Stomach smooth muscle (tissue), 2 donors: ENCODE measurements around the gene HLA-DMA.
A peak's percentile ranks its signal among the peaks of the same experiment; 100 is the strongest.

Source experiments
- H3K27ac ChIP-seq: one replicate; pipeline ENCODE4 v1.7.0; 2013; ENCODE audit warnings: mild to moderate bottlenecking, low read length, inconsistent platforms
- H3K27me3 ChIP-seq, 2 donors: one replicate each; pipeline ENCODE4 v1.7.0; 2013; ENCODE audit warnings: low read length in 2 of 2; ENCODE audit not compliant: insufficient read depth in 2 of 2, control insufficient read depth in 1 of 2
- H3K36me3 ChIP-seq, 2 donors: one replicate each; pipeline ENCODE4 v1.7.0; 2013; ENCODE audit warnings: low read length in 2 of 2; ENCODE audit not compliant: control insufficient read depth in 2 of 2, insufficient read depth in 2 of 2
- H3K4me1 ChIP-seq: one replicate; pipeline ENCODE4 v1.7.0; 2013; ENCODE audit warnings: low read length; ENCODE audit not compliant: control insufficient read depth, insufficient read depth
- H3K4me3 ChIP-seq, 2 donors: one replicate each; pipeline ENCODE4 v1.7.0; 2013; ENCODE audit warnings: low read length in 2 of 2
- H3K9ac ChIP-seq, 2 donors: one replicate each; pipeline ENCODE4 v1.7.0; 2013; ENCODE audit warnings: low read length in 2 of 2, mild to moderate bottlenecking in 1 of 2
- H3K9me3 ChIP-seq, 2 donors: one replicate each; pipeline ENCODE4 v1.7.0; 2013; ENCODE audit warnings: low read length in 2 of 2; ENCODE audit not compliant: control insufficient read depth in 2 of 2
- donor health status: healthy.
- donor health status: Pancreatic carcinoma.

Gene HLA-DMA

GRCh38 chr6:32968093-32968866 is 15.4 kb upstream of the HLA-DMA start, which contains the start of gene BRD2:
Gene BRD2 (plus strand): TSS chr6:32968594. CDS start chr6:32972899, 4,305 bp downstream.
- peaks cover 20% of the 10 kb centered on the region for H3K4me1 ChIP-seq

GRCh38 chr6:32967151-32968091 is 14.5 kb upstream of the HLA-DMA start:
- Histone ChIP-seq H3K36me3 (peaks cover 0 to 2% of the 10 kb centered on the region in 2 donors), H3K9ac (peak overlapping the region; percentile 93 to 100), H3K27me3 (no peaks in the 10 kb centered on the region), H3K27ac (peak overlapping the region; percentile 100), H3K4me3 (peak overlapping the region; percentile 99 to 100), H3K4me1 (peaks cover 20% of the 10 kb centered on the region), H3K9me3 (no peaks in the 10 kb centered on the region)

More at GRCh38 chr6:32968093-32968866, 15.4 kb upstream of the HLA-DMA start, which contains the start of gene BRD2:
- no peaks in the 10 kb centered on the region for H3K27me3 ChIP-seq
- H3K9ac ChIP-seq, result peak within 1 kb of the TSS; percentile 98 to 100
- peak within 1 kb of the TSS; percentile 100 for H3K27ac ChIP-seq
- peak within 1 kb of the TSS; percentile 99 to 100 for H3K4me3 ChIP-seq
- H3K9me3 ChIP-seq, result no peaks in the 10 kb centered on the region
- H3K36me3 ChIP-seq, result peaks cover 0 to 4% of the 10 kb centered on the region in 2 donors

GRCh38 chr6:32964776-32965175 is 11.9 kb upstream of the HLA-DMA start:
- H3K36me3 ChIP-seq, result no peaks in the 10 kb centered on the region
- H3K9me3 ChIP-seq, result no peaks in the 10 kb centered on the region
- H3K27me3 ChIP-seq, result no peaks in the 10 kb centered on the region
- H3K4me1 ChIP-seq, result peaks cover 15% of the 10 kb centered on the region
- H3K4me3 ChIP-seq, result no peak overlapping the region
- no peak overlapping the region for H3K9ac ChIP-seq
- H3K27ac ChIP-seq, result no peak overlapping the region

GRCh38 chr6:32963866-32964265 is 11.0 kb upstream of the HLA-DMA start:
- no peak overlapping the region for H3K4me3 ChIP-seq
- no peaks in the 10 kb centered on the region for H3K27me3 ChIP-seq
- H3K4me1 ChIP-seq, result peaks cover 8% of the 10 kb centered on the region
- no peak overlapping the region for H3K27ac ChIP-seq
- H3K36me3 ChIP-seq, result no peaks in the 10 kb centered on the region
- no peaks in the 10 kb centered on the region for H3K9me3 ChIP-seq
- no peak overlapping the region for H3K9ac ChIP-seq

- no peaks in the 10 kb centered on the region for H3K36me3 ChIP-seq
- H3K27me3 ChIP-seq, result no peaks in the 10 kb centered on the region
- H3K27ac ChIP-seq, result no peak overlapping the region
- H3K4me1 ChIP-seq, result peaks cover 2% of the 10 kb centered on the region
- no peak overlapping the region for H3K9ac ChIP-seq
- H3K4me3 ChIP-seq, result no peak overlapping the region
- H3K9me3 ChIP-seq, result no peaks in the 10 kb centered on the region
Measured at GRCh38 chr6:32962213-32962826, 9.4 kb upstream of the HLA-DMA start.

GRCh38 chr6:32960563-32960962 is 7.7 kb upstream of the HLA-DMA start:
- Histone ChIP-seq H3K36me3 (no peaks in the 10 kb centered on the region), H3K9me3 (no peaks in the 10 kb centered on the region)

GRCh38 chr6:32956176-32956575 is 3.3 kb upstream of the HLA-DMA start:
- Histone ChIP-seq H3K9me3 (no peaks in the 10 kb centered on the region), H3K4me1 (peaks cover 14% of the 10 kb centered on the region), H3K27ac (no peak overlapping the region)

More at GRCh38 chr6:32960563-32960962, 7.7 kb upstream of the HLA-DMA start:
- H3K4me3 ChIP-seq, result no peak overlapping the region
- no peak overlapping the region for H3K9ac ChIP-seq
- H3K27me3 ChIP-seq, result no peaks in the 10 kb centered on the region
- no peak overlapping the region for H3K27ac ChIP-seq
- H3K4me1 ChIP-seq, result no peaks in the 10 kb centered on the region

GRCh38 chr6:32954986-32955802 is 2.3 kb upstream of the HLA-DMA start:
- Histone ChIP-seq H3K9me3 (no peaks in the 10 kb centered on the region), H3K4me3 (no peak overlapping the region), H3K9ac (no peak overlapping the region), H3K27me3 (no peaks in the 10 kb centered on the region), H3K4me1 (peaks cover 14% of the 10 kb centered on the region), H3K36me3 (no peaks in the 10 kb centered on the region), H3K27ac (no peak overlapping the region)

More at GRCh38 chr6:32956176-32956575, 3.3 kb upstream of the HLA-DMA start:
- Histone ChIP-seq H3K27me3 (no peaks in the 10 kb centered on the region), H3K9ac (no peak overlapping the region), H3K36me3 (no peaks in the 10 kb centered on the region), H3K4me3 (no peak overlapping the region)

- Histone ChIP-seq H3K4me1 (peaks cover 14% of the 10 kb centered on the region), H3K9me3 (no peaks in the 10 kb centered on the region), H3K27ac (no peak overlapping the region), H3K27me3 (no peaks in the 10 kb centered on the region), H3K4me3 (no peak overlapping the region), H3K36me3 (no peaks in the 10 kb centered on the region), H3K9ac (no peak overlapping the region)
Measured at GRCh38 chr6:32954267-32954666, 1.4 kb upstream of the HLA-DMA start.

GRCh38 chr6:32953775-32954174 is 878 bp upstream of the HLA-DMA start:
- Histone ChIP-seq H3K9ac (no peak overlapping the region), H3K27me3 (no peaks in the 10 kb centered on the region), H3K27ac (no peak overlapping the region), H3K4me3 (no peak overlapping the region), H3K9me3 (no peaks in the 10 kb centered on the region), H3K4me1 (peaks cover 14% of the 10 kb centered on the region), H3K36me3 (no peaks in the 10 kb centered on the region)
